Trophoblast cell (in vitro differentiated cells and primary cell): ENCODE measurements around the gene PLXNA2.

ENCODE experiments used
- DNase-seq, 2 donors: peaks; one replicate each; pipeline ENCODE4 v3.0.0-alpha.2; 2016
- H2AFZ ChIP-seq: 2 replicates; pipeline ENCODE4 v1.6.1; 2013; ENCODE audit warnings: low read length, moderate library complexity, mild to moderate bottlenecking; ENCODE audit not compliant: insufficient read depth, poor library complexity
- H2AK5ac ChIP-seq: 2 replicates; pipeline ENCODE4 v1.6.1; 2013; ENCODE audit warnings: mild to moderate bottlenecking, low read length
- H2BK120ac ChIP-seq: 2 replicates; pipeline ENCODE4 v1.6.1; 2013; ENCODE audit warnings: low read length, mild to moderate bottlenecking, moderate library complexity; ENCODE audit not compliant: insufficient read depth, poor library complexity
- H2BK12ac ChIP-seq: 2 replicates; pipeline ENCODE4 v1.6.1; 2013; ENCODE audit warnings: mild to moderate bottlenecking, low read length, moderate library complexity
- H2BK5ac ChIP-seq: 2 replicates; pipeline ENCODE4 v1.6.1; 2013; ENCODE audit warnings: low read length, low read depth, moderate library complexity, mild to moderate bottlenecking; ENCODE audit not compliant: poor library complexity
- H3K14ac ChIP-seq: 2 replicates; pipeline ENCODE4 v1.6.1; 2013; ENCODE audit warnings: mild to moderate bottlenecking, low read length
- H3K18ac ChIP-seq: 2 replicates; pipeline ENCODE4 v1.6.1; 2013; ENCODE audit warnings: mild to moderate bottlenecking, low read length
- H3K23ac ChIP-seq: 2 replicates; pipeline ENCODE4 v1.6.1; 2013; ENCODE audit warnings: low read length
- H3K27ac ChIP-seq: 2 replicates; pipeline ENCODE4 v1.5.1; 2013; ENCODE audit warnings: low read depth, mild to moderate bottlenecking, inconsistent platforms, low read length, moderate library complexity
- H3K27me3 ChIP-seq: 2 replicates; pipeline ENCODE4 v1.6.1; 2013; ENCODE audit warnings: inconsistent platforms, mild to moderate bottlenecking, low read length, moderate library complexity; ENCODE audit not compliant: insufficient read depth
- H3K36me3 ChIP-seq, 2 experiments: 1 replicate in 1 of 2; 2 replicates in 1 of 2; pipeline ENCODE4 v1.6.1; 2013; ENCODE audit warnings: low read length in 2 of 2, mild to moderate bottlenecking in 2 of 2, moderate library complexity in 1 of 2; ENCODE audit not compliant: insufficient read depth in 2 of 2, control insufficient read depth in 1 of 2
- H3K4ac ChIP-seq: 2 replicates; pipeline ENCODE4 v1.6.1; 2013; ENCODE audit warnings: low read depth, mild to moderate bottlenecking, low read length, moderate library complexity
- H3K4me1 ChIP-seq, 2 experiments: 1 replicate in 1 of 2; 2 replicates in 1 of 2; pipeline ENCODE4 v1.6.1; 2013; ENCODE audit warnings: low read length in 2 of 2, mild to moderate bottlenecking in 2 of 2, moderate library complexity in 1 of 2; ENCODE audit not compliant: insufficient read depth in 2 of 2, control insufficient read depth in 1 of 2
- H3K4me2 ChIP-seq: 2 replicates; pipeline ENCODE4 v1.6.1; 2013; ENCODE audit warnings: inconsistent platforms, mild to moderate bottlenecking, low read length, moderate library complexity
- H3K4me3 ChIP-seq: 2 replicates; pipeline ENCODE4 v1.5.1; 2013; ENCODE audit warnings: mild to moderate bottlenecking, low read depth, low read length, inconsistent platforms
- H3K79me1 ChIP-seq: one replicate; pipeline ENCODE4 v1.6.1; 2013; ENCODE audit warnings: low read length
- H3K79me2 ChIP-seq: 2 replicates; pipeline ENCODE4 v1.6.1; 2013; ENCODE audit warnings: low read length, mild to moderate bottlenecking; ENCODE audit not compliant: control insufficient read depth, insufficient read depth, poor library complexity
- H3K9ac ChIP-seq: 2 replicates; pipeline ENCODE4 v1.6.1; 2013; ENCODE audit warnings: mild to moderate bottlenecking, low read length
- H3K9me3 ChIP-seq: 2 replicates; pipeline ENCODE4 v1.6.1; 2013; ENCODE audit warnings: low read depth, mild to moderate bottlenecking, control low read depth, inconsistent platforms, low read length; ENCODE audit not compliant: insufficient read depth
- H4K12ac ChIP-seq: 2 replicates; pipeline ENCODE4 v1.6.1; 2013; ENCODE audit warnings: low read depth, mild to moderate bottlenecking, low read length, moderate library complexity
- H4K8ac ChIP-seq: 2 replicates; pipeline ENCODE4 v1.6.1; 2013; ENCODE audit warnings: low read depth, mild to moderate bottlenecking, low read length, moderate library complexity
- H4K91ac ChIP-seq: one replicate; pipeline ENCODE4 v1.6.1; 2013; ENCODE audit warnings: low read depth, mild to moderate bottlenecking, low read length, moderate library complexity
- WGBS: extraction: QIAGEN DNeasy Blood & Tissue Kit; methylation state at CpG from one replicate; pipeline ENCODE4 v1.1.7; 2013; ENCODE audit warnings: missing lambda C conversion rate; ENCODE audit not compliant: insufficient read length, insufficient coverage; ENCODE audit errors: extremely low coverage; 5-methylcytosine and 5-hydroxymethylcytosine counted together

Gene PLXNA2

GRCh38 chr1:208108646-208109330, 135.4 kb downstream of the PLXNA2 start:
- Histone ChIP-seq H3K4me1 (peaks cover 21 to 26% of the 10 kb centered on the region in 2 experiments), H3K23ac (no peak overlapping the region), H4K8ac (no peak overlapping the region), H2AFZ (no peak overlapping the region), H2BK12ac (no peak overlapping the region), H3K27me3 (no peaks in the 10 kb centered on the region), H3K4me3 (no peak overlapping the region), H3K9ac (no peak overlapping the region), H3K36me3 (peaks cover 15% of the 10 kb centered on the region in 2 experiments), H2BK5ac (no peak overlapping the region), H3K4me2 (no peak overlapping the region), H3K27ac (no peak overlapping the region), H3K18ac (no peak overlapping the region), H4K12ac (no peak overlapping the region), H3K79me2 (no peaks in the 10 kb centered on the region), H3K4ac (no peak overlapping the region), H3K14ac (peak overlapping the region; percentile 30), H4K91ac (no peak overlapping the region), H3K9me3 (no peaks in the 10 kb centered on the region), H2BK120ac (no peak overlapping the region), H2AK5ac (no peak overlapping the region), H3K79me1 (peaks cover 2% of the 10 kb centered on the region)
- WGBS: no CpG with 5 or more reads among the region's 5 CpGs
- DNase-seq: peak in 1 of 2 donors; percentile 26

- no peak overlapping the region for H3K18ac ChIP-seq
- DNase-seq: peak; percentile 75 to 82
- no CpG with 5 or more reads among the region's 2 CpGs for WGBS
Observed at GRCh38 chr1:208108213-208108608, 136.0 kb downstream of the PLXNA2 start.

GRCh38 chr1:208107425-208108212, 136.6 kb downstream of the PLXNA2 start:
- Histone ChIP-seq H4K12ac (no peak overlapping the region), H3K27ac (peak overlapping the region; percentile 19), H3K23ac (no peak overlapping the region), H3K4me2 (no peak overlapping the region), H3K18ac (no peak overlapping the region), H3K36me3 (peaks cover 19 to 22% of the 10 kb centered on the region in 2 experiments), H2AFZ (no peak overlapping the region), H3K9ac (no peak overlapping the region), H3K4me1 (peaks cover 21 to 26% of the 10 kb centered on the region in 2 experiments), H2BK120ac (no peak overlapping the region), H4K8ac (no peak overlapping the region), H3K79me1 (peaks cover 2% of the 10 kb centered on the region), H3K27me3 (no peaks in the 10 kb centered on the region), H3K14ac (no peak overlapping the region), H2BK12ac (no peak overlapping the region), H3K9me3 (no peaks in the 10 kb centered on the region), H3K4ac (no peak overlapping the region), H2BK5ac (no peak overlapping the region), H3K4me3 (no peak overlapping the region), H3K79me2 (no peaks in the 10 kb centered on the region), H4K91ac (no peak overlapping the region), H2AK5ac (no peak overlapping the region)
- DNase-seq: peak; percentile 88 to 91
- no CpG with 5 or more reads among the region's 13 CpGs for WGBS

More at GRCh38 chr1:208108213-208108608, 136.0 kb downstream of the PLXNA2 start:
- Histone ChIP-seq H3K4me1 (peaks cover 21 to 26% of the 10 kb centered on the region in 2 experiments), H2BK12ac (no peak overlapping the region), H2BK120ac (no peak overlapping the region), H3K27me3 (no peaks in the 10 kb centered on the region), H3K4ac (no peak overlapping the region), H3K14ac (no peak overlapping the region), H2AK5ac (no peak overlapping the region), H3K79me1 (peaks cover 2% of the 10 kb centered on the region), H3K9ac (no peak overlapping the region), H3K23ac (no peak overlapping the region), H3K79me2 (no peaks in the 10 kb centered on the region), H3K36me3 (peaks cover 17 to 18% of the 10 kb centered on the region in 2 experiments), H3K27ac (peak overlapping the region; percentile 19), H4K12ac (no peak overlapping the region), H4K91ac (no peak overlapping the region), H2AFZ (no peak overlapping the region), H3K4me2 (no peak overlapping the region), H2BK5ac (no peak overlapping the region), H3K9me3 (no peaks in the 10 kb centered on the region), H3K4me3 (no peak overlapping the region), H4K8ac (no peak overlapping the region)

DNA sequence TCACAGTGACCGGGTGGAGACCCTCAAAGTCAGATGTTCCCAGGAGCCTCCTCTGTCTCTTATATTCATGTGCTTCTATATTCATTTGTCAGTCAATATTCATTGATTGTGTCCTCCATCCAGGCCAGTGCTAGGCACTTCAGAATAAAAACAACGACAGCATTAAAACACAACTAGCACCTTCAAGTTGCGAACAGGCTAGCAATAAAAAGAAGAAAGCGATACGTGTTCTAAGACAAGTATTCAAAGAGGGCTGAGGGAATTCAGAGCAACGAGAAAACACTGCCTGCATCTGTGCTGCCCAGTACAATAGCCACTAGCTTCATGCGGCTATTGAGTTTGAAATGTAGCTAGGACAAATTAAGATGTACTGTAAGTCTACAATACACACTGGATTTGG, 138.0 kb downstream of the PLXNA2 start:
- Histone ChIP-seq H2BK12ac (no peak overlapping the region), H3K9me3 (no peaks in the 10 kb centered on the region), H3K4me3 (no peak overlapping the region), H2AFZ (no peak overlapping the region), H4K8ac (no peak overlapping the region), H3K79me2 (no peaks in the 10 kb centered on the region), H2BK5ac (no peak overlapping the region), H3K27ac (no peak overlapping the region), H3K9ac (no peak overlapping the region), H3K4me1 (peaks cover 21 to 26% of the 10 kb centered on the region in 2 experiments), H2BK120ac (no peak overlapping the region), H3K4ac (no peak overlapping the region), H4K91ac (no peak overlapping the region), H2AK5ac (no peak overlapping the region), H3K23ac (no peak overlapping the region), H3K14ac (no peak overlapping the region), H3K27me3 (no peaks in the 10 kb centered on the region), H3K4me2 (no peak overlapping the region), H4K12ac (no peak overlapping the region), H3K36me3 (peaks cover 30 to 34% of the 10 kb centered on the region in 2 experiments), H3K18ac (no peak overlapping the region), H3K79me1 (peaks cover 2% of the 10 kb centered on the region)
- no CpG with 5 or more reads among the region's 7 CpGs for WGBS
- no peak for DNase-seq
